GM18511 (cell line): ENCODE data around the gene TFPI.

Experiments
- ATAC-seq: cut with Tn5 transposase; IDR thresholded peaks from one replicate; pipeline ENCODE4 v1.9.1; 2021; ENCODE audit warnings: mild to moderate bottlenecking, moderate library complexity; ENCODE audit not compliant: unreplicated experiment

TFPI gene

DNA sequence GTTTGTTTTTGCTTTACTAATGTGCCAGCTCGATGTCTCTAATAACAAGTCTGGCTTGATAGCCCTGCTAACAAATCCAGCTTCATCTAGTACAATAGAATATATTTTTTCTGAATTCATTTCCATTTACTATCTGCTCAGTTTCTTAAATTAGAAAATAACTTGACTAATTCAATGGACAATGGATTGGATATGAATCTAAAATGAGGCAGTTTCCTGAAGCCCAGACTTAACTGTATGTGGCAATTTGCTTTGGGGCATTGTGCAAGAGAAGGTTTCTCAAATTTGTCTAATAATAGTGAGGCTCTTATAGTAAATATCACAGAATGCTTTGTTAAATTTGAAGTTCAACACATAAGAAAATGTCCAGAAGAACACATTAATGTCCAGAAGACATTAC is 132.0 kb downstream of the TFPI start:
- no peak for ATAC-seq

DNA sequence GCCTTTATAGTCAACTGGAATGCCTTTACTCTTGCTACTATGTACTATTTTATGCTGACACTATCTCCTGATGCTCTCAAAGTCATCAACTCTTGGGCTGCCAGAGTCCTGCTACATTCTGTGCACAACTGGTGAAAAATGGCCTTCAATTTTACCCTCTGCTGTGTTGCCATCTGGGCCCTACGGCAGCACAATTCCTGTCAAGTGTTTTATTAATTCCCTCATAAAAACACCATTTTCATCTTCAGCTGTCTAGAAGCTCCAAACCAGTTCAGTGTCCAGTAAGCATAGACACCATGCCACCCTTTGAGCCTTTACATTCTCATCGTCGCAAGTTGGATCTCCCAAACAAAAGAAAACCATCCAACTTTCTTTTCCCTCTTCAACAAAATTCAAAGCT is 132.7 kb downstream of the TFPI start:
- ATAC-seq, result no peak

DNA sequence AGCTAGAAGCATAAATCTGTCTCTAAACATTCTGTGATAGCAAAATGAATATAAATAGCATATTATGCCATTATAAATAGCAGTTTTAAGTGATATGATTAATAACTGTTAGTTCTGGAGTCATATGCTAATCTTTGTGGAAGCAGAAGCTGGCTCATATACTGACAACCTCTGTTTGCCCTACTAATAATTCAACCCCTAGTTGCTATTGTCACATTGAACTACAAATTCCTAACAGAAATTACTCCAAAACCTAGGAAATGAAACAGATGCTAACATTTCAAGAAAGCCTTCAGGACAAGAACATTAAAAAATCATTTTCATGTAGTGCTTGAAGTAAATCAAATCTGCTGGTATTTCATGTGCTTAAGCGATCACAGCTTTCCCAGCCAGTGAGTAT is 134.4 kb downstream of the TFPI start:
- ATAC-seq, result no peak

DNA sequence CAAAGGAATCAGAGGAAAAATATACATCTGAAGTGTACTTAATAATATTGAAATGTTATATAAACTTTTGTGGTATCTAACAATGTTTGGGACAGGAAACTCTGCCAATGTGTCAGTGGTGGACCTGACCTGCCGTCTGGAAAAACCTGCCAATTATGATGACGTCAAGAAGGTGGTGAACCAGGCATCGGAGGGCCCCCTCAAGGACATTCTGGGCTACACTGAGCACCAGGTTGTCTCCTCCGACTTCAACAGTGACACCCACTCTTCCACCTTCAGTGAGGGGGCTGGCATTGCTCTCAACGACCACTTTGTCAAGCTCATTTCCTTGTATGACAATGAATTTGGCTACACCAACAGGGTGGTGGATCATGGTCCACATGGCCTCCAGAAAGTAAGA is 138.8 kb downstream of the TFPI start:
- no peak for ATAC-seq
